ENCODE results near the gene LYRM4.

GRCh38 chr6:5136851-5137250 is 123.9 kb downstream of the LYRM4 start:
- no peak for TF ChIP-seq POLR2A (IDR thresholded peaks at IDR 0.05)
- no peak for TF ChIP-seq POLR2AphosphoS5 (IDR thresholded peaks at IDR 0.05; ENCODE audit: insufficient read depth in 1 of 2, low read depth in 1 of 2)
